IPS-NIHi7 (cell line): Measurements from ENCODE around the gene IVNS1ABP.

Experiments
- DNase-seq: peaks from one replicate; pipeline ENCODE4 v3.0.0; 2012; ENCODE audit warnings: mixed read lengths; ENCODE audit errors: extremely low spot score

Gene IVNS1ABP

GRCh38 chr1:185293967-185294542, 23.0 kb downstream of the IVNS1ABP start:
- DNase-seq, result no peak

GRCh38 chr1:185292237-185292636, 24.8 kb downstream of the IVNS1ABP start:
- DNase-seq, result no peak

GRCh38 chr1:185291652-185292051, 25.4 kb downstream of the IVNS1ABP start:
- DNase-seq, result no peak

- DNase-seq, result no peak
These were observed 25.9 kb downstream of the IVNS1ABP start for GRCh38 chr1:185291159-185291558.

- DNase-seq, result no peak
These were observed 27.2 kb downstream of the IVNS1ABP start for GRCh38 chr1:185289880-185290279.

- no peak for DNase-seq
These were observed 28.6 kb downstream of the IVNS1ABP start for GRCh38 chr1:185288435-185288834.

- no peak for DNase-seq
These were observed 29.6 kb downstream of the IVNS1ABP start for GRCh38 chr1:185287451-185287850.

- no peak for DNase-seq
These were observed 32.3 kb downstream of the IVNS1ABP start for GRCh38 chr1:185284533-185285276.

- DNase-seq, result no peak
These were observed 32.9 kb downstream of the IVNS1ABP start for GRCh38 chr1:185284116-185284515.

GRCh38 chr1:185281245-185281644, 35.8 kb downstream of the IVNS1ABP start:
- no peak for DNase-seq

GRCh38 chr1:185280589-185280988, 36.5 kb downstream of the IVNS1ABP start:
- DNase-seq, result no peak

GRCh38 chr1:185279571-185279970, 37.5 kb downstream of the IVNS1ABP start:
- DNase-seq, result no peak

GRCh38 chr1:185271921-185272320, 45.1 kb downstream of the IVNS1ABP start:
- DNase-seq, result no peak

- DNase-seq, result no peak
These were observed 48.7 kb downstream of the IVNS1ABP start for GRCh38 chr1:185268352-185268751.

- DNase-seq, result no peak
These were observed 49.3 kb downstream of the IVNS1ABP start for GRCh38 chr1:185267701-185268100.

- DNase-seq, result no peak
These were observed 49.7 kb downstream of the IVNS1ABP start for GRCh38 chr1:185267301-185267700.

GRCh38 chr1:185265314-185265713, 51.7 kb downstream of the IVNS1ABP start:
- DNase-seq, result no peak

GRCh38 chr1:185263780-185264179, 53.3 kb downstream of the IVNS1ABP start:
- no peak for DNase-seq

- no peak for DNase-seq
These were observed 53.8 kb downstream of the IVNS1ABP start for GRCh38 chr1:185263292-185263691.

GRCh38 chr1:185262151-185262550, 54.9 kb downstream of the IVNS1ABP start:
- no peak for DNase-seq

GRCh38 chr1:185260611-185261010, 56.4 kb downstream of the IVNS1ABP start:
- no peak for DNase-seq

GRCh38 chr1:185258676-185259075, 58.4 kb downstream of the IVNS1ABP start:
- no peak for DNase-seq

- no peak for DNase-seq
These were observed 59.2 kb downstream of the IVNS1ABP start for GRCh38 chr1:185257950-185258208.
